NCI-H446 (cell line): ENCODE results near the gene HSD17B8.
A peak's percentile ranks its signal among the peaks of the same experiment; 100 is the strongest.

Source experiments
- DNase-seq, 2 experiments: peaks; one replicate each; lab custom pipeline; 2025; lab: John Stamatoyannopoulos, UW

Gene HSD17B8

GRCh38 chr6:33191383-33192104 is 12.9 kb upstream of the HSD17B8 start:
- no peak for DNase-seq

- no peak for DNase-seq
These were observed 12.3 kb upstream of the HSD17B8 start, which contains the start of gene COL11A2 for GRCh38 chr6:33192105-33192646. COL11A2 (minus strand) TSS chr6:33192467; CDS start chr6:33192240, 227 bp downstream.

GRCh38 chr6:33192671-33193602 is 11.5 kb upstream of the HSD17B8 start:
- no peak for DNase-seq

GRCh38 chr6:33193619-33194018 is 10.8 kb upstream of the HSD17B8 start:
- no peak for DNase-seq

- no peak for DNase-seq
These were observed 9.9 kb upstream of the HSD17B8 start for GRCh38 chr6:33194431-33194979.

- no peak for DNase-seq
These were observed 8.9 kb upstream of the HSD17B8 start for GRCh38 chr6:33195304-33196165.

GRCh38 chr6:33197431-33198048 is 6.9 kb upstream of the HSD17B8 start:
- peak in 1 of 2 experiments; percentile 65 for DNase-seq

- DNase-seq = no peak
These were observed 6.1 kb upstream of the HSD17B8 start for GRCh38 chr6:33198159-33198852.

- DNase-seq = no peak
These were observed 5.5 kb upstream of the HSD17B8 start for GRCh38 chr6:33198853-33199436.

- peak in 1 of 2 experiments; percentile 68 for DNase-seq
These were observed 4.7 kb upstream of the HSD17B8 start for GRCh38 chr6:33199687-33200218.

- DNase-seq = peak; percentile 99
These were observed 4.0 kb upstream of the HSD17B8 start, which contains the start of the genes RXRB and SLC39A7 for GRCh38 chr6:33200219-33201146. RXRB (minus strand) TSS chr6:33200665; CDS start chr6:33200476, 189 bp downstream. SLC39A7 (plus strand) TSS chr6:33200867; CDS start chr6:33201246, 379 bp downstream.

- DNase-seq = no peak
These were observed 3.3 kb upstream of the HSD17B8 start for GRCh38 chr6:33201147-33201545.

GRCh38 chr6:33201935-33202334 is 2.5 kb upstream of the HSD17B8 start:
- no peak for DNase-seq

- no peak for DNase-seq
These were observed 1.7 kb upstream of the HSD17B8 start for GRCh38 chr6:33202799-33203198.

- DNase-seq = no peak
These were observed 851 bp upstream of the HSD17B8 start for GRCh38 chr6:33203443-33204164.

- DNase-seq = no peak
These were observed 365 bp upstream of the HSD17B8 start for GRCh38 chr6:33204165-33204414.

GRCh38 chr6:33205191-33206026 is 954 bp downstream of the HSD17B8 start:
- no peak for DNase-seq
